Mesendoderm (in vitro differentiated cells): Measurements from ENCODE around the gene TMCO2.
A peak's percentile ranks its signal among the peaks of the same experiment; 100 is the strongest.

Source experiments
- DNase-seq: peaks from one replicate; pipeline ENCODE4 v3.0.0; 2013
- H2AK5ac ChIP-seq: 2 replicates; pipeline ENCODE4 v1.6.1; 2013; ENCODE audit warnings: low read length, inconsistent platforms
- H2BK120ac ChIP-seq: 2 replicates; pipeline ENCODE4 v1.6.1; 2013; ENCODE audit warnings: low read depth, mild to moderate bottlenecking, low read length, moderate library complexity, mixed read lengths
- H2BK15ac ChIP-seq: replicated peaks from 2 replicates; pipeline ENCODE4 v1.6.1; 2013; ENCODE audit warnings: low read depth, mild to moderate bottlenecking, moderate library complexity
- H2BK5ac ChIP-seq: 2 replicates; pipeline ENCODE4 v1.6.1; 2013; ENCODE audit warnings: low read length, inconsistent platforms
- H3K18ac ChIP-seq: 2 replicates; pipeline ENCODE4 v1.6.1; 2013; ENCODE audit warnings: mild to moderate bottlenecking, low read length, mixed read lengths
- H3K23ac ChIP-seq: one replicate; pipeline ENCODE4 v1.6.1; 2013; ENCODE audit warnings: low read length
- H3K27ac ChIP-seq: 2 replicates; pipeline ENCODE4 v1.5.1; 2013; ENCODE audit warnings: low read depth, mild to moderate bottlenecking, inconsistent platforms, low read length, moderate library complexity
- H3K27me3 ChIP-seq: 2 replicates; pipeline ENCODE4 v1.6.1; 2013; ENCODE audit warnings: low read length, control low read depth, mild to moderate bottlenecking, inconsistent platforms; ENCODE audit not compliant: insufficient read depth, poor library complexity
- H3K36me3 ChIP-seq: 2 replicates; pipeline ENCODE4 v1.6.1; 2013; ENCODE audit warnings: low read length, inconsistent platforms; ENCODE audit not compliant: control insufficient read depth, insufficient read depth
- H3K4ac ChIP-seq: one replicate; pipeline ENCODE4 v1.6.1; 2013; ENCODE audit warnings: low read depth, mild to moderate bottlenecking, low read length, moderate library complexity
- H3K4me1 ChIP-seq: 2 replicates; pipeline ENCODE4 v1.6.1; 2013; ENCODE audit warnings: low read depth, low read length, inconsistent platforms; ENCODE audit not compliant: control insufficient read depth
- H3K4me2 ChIP-seq: 2 replicates; pipeline ENCODE4 v1.6.1; 2013; ENCODE audit warnings: low read length
- H3K4me3 ChIP-seq: 2 replicates; pipeline ENCODE4 v1.5.1; 2013; ENCODE audit warnings: mild to moderate bottlenecking, low read length
- H3K56ac ChIP-seq: one replicate; pipeline ENCODE4 v1.6.1; 2013; ENCODE audit warnings: low read length
- H3K79me1 ChIP-seq: 2 replicates; pipeline ENCODE4 v1.6.1; 2013; ENCODE audit warnings: low read length, inconsistent platforms
- H3K79me2 ChIP-seq: 2 replicates; pipeline ENCODE4 v1.6.1; 2013; ENCODE audit warnings: mild to moderate bottlenecking, low read length; ENCODE audit not compliant: control insufficient read depth, insufficient read depth
- H3K9ac ChIP-seq: 2 replicates; pipeline ENCODE4 v1.6.1; 2013; ENCODE audit warnings: low read length, inconsistent platforms
- H4K5ac ChIP-seq: one replicate; pipeline ENCODE4 v1.6.1; 2013; ENCODE audit warnings: low read length
- H4K8ac ChIP-seq: one replicate; pipeline ENCODE4 v1.6.1; 2013; ENCODE audit warnings: low read depth, mild to moderate bottlenecking, control low read depth, low read length, moderate library complexity
- WGBS: extraction: QIAGEN DNeasy Blood & Tissue Kit; methylation state at CpG from one replicate; pipeline ENCODE4 v1.1.7; 2013; ENCODE audit warnings: low lambda C conversion rate, missing lambda C conversion rate; ENCODE audit not compliant: insufficient coverage; ENCODE audit errors: extremely low coverage; 5-methylcytosine and 5-hydroxymethylcytosine counted together

TMCO2 gene

DNA sequence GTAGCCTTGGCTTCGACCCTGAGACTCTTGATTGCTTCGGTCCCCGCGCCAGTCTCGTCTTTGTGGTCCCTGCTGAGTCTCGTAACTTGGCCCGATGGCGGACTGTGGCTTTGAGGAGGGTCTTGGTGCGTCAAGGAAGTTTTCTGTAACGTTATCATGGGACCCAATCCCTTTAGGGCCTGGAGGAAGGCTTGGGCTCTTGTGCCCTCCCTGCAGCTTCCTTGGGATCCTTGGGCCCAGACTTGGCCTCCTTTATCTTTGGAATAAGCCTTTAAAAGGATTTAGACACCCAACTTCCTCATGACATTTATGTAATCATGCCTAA, 10.7 kb downstream of the TMCO2 start:
- Histone ChIP-seq H2AK5ac (peak overlapping the region; percentile 75), H3K79me1 (peaks cover 6% of the 10 kb centered on the region), H2BK15ac (no peak overlapping the region), H2BK120ac (no peak overlapping the region), H4K5ac (peak overlapping the region; percentile 95), H3K27me3 (no peaks in the 10 kb centered on the region), H2BK5ac (no peak overlapping the region), H3K4me2 (peak overlapping the region; percentile 87), H3K4me1 (peaks cover 3% of the 10 kb centered on the region), H3K79me2 (peaks cover 11% of the 10 kb centered on the region), H3K4me3 (peak overlapping the region; percentile 100), H3K23ac (peak overlapping the region; percentile 32), H3K9ac (peak overlapping the region; percentile 99), H3K56ac (peak overlapping the region; percentile 94), H3K4ac (no peak overlapping the region), H3K36me3 (peaks cover 3% of the 10 kb centered on the region), H4K8ac (peak overlapping the region; percentile 29), H3K18ac (no peak overlapping the region), H3K27ac (peak overlapping the region; percentile 32)
- DNase-seq, result no peak
- WGBS, result no CpG with 5 or more reads among the region's 10 CpGs

DNA sequence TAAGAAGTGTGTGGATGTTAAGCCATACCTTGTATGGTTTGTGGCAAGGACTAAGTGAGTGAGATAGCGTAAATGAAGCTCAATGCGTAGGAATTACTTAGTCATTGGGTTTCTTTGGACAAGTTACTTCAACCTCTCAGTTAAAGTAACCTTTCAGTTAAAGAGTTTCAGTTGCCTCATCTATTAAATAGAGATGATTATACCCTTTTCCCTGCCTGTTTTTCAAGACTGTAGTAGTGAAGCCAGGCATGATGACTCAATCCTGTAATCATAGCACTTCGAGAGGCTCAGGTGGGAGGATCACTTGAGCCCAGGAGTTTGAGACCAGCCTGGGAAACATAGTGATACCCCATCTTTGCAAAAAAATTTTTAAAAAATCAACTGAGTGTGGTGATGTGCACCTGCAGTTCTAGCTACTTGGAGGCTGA, 16.6 kb downstream of the TMCO2 start:
- no peak overlapping the region for H2BK15ac ChIP-seq
- no peak for DNase-seq
- H3K36me3 ChIP-seq, result peaks cover 3% of the 10 kb centered on the region
- H3K27ac ChIP-seq, result no peak overlapping the region
- no peak overlapping the region for H3K18ac ChIP-seq
- H3K9ac ChIP-seq, result no peak overlapping the region
- no peaks in the 10 kb centered on the region for H3K4me1 ChIP-seq
- H4K5ac ChIP-seq, result no peak overlapping the region
- no peak overlapping the region for H4K8ac ChIP-seq
- no CpG with 5 or more reads among the region's 3 CpGs for WGBS
- no peak overlapping the region for H3K56ac ChIP-seq
- no peak overlapping the region for H2AK5ac ChIP-seq
- peaks cover 3% of the 10 kb centered on the region for H3K79me2 ChIP-seq
- H3K23ac ChIP-seq, result no peak overlapping the region
- no peak overlapping the region for H3K4me2 ChIP-seq
- no peak overlapping the region for H2BK120ac ChIP-seq
- H3K27me3 ChIP-seq, result no peaks in the 10 kb centered on the region
- H3K4me3 ChIP-seq, result no peak overlapping the region
- H2BK5ac ChIP-seq, result no peak overlapping the region
- H3K79me1 ChIP-seq, result peaks cover 4% of the 10 kb centered on the region
- H3K4ac ChIP-seq, result no peak overlapping the region

DNA sequence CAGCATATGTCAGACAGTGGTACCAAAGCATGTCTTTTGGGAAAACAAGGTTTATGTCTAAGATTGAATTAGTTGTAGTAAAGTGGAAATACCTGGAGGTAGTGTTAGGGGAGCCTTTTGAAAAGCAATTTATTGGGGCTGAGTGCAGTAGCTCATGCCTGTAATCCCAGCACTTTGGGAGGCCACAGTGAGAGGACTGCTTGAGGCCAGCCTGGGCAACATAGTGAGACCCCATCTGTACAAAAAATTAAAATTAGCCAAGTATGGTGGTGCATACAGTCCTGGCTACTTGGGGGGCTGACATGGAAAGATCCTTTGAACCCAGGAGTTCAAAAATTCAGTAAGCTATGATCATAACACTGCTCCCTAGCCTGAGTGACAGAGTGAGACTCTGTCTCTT, 17.6 kb downstream of the TMCO2 start:
- H3K4ac ChIP-seq, result no peak overlapping the region
- H3K4me3 ChIP-seq, result no peak overlapping the region
- H3K56ac ChIP-seq, result no peak overlapping the region
- no peak overlapping the region for H2AK5ac ChIP-seq
- H4K5ac ChIP-seq, result no peak overlapping the region
- no peaks in the 10 kb centered on the region for H3K4me1 ChIP-seq
- no peak overlapping the region for H3K4me2 ChIP-seq
- H3K79me1 ChIP-seq, result peaks cover 2% of the 10 kb centered on the region
- H2BK15ac ChIP-seq, result no peak overlapping the region
- H3K18ac ChIP-seq, result no peak overlapping the region
- no peak overlapping the region for H2BK120ac ChIP-seq
- no peaks in the 10 kb centered on the region for H3K79me2 ChIP-seq
- H3K27ac ChIP-seq, result no peak overlapping the region
- no peaks in the 10 kb centered on the region for H3K27me3 ChIP-seq
- peaks cover 3% of the 10 kb centered on the region for H3K36me3 ChIP-seq
- no peak overlapping the region for H4K8ac ChIP-seq
- H3K9ac ChIP-seq, result no peak overlapping the region
- no peak for DNase-seq
- no peak overlapping the region for H3K23ac ChIP-seq
- H2BK5ac ChIP-seq, result no peak overlapping the region

DNA sequence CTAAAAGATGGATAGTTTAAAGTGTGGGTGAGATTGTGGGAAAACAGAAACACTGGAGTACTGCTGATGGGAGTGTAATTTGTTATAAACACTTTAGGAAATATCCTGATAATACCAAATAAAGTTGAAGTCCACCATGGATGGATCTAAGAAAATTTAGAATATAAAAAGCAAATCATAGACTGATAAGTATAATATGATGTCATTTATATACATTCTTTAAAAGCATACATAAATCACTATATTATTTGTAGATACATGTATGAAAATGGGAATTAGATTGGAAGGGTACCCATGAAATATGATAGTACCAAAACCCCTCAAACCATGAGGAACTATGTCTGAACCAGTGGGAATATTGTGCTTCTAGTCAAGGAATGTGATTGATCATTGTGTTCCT, 18.2 kb downstream of the TMCO2 start:
- no peak overlapping the region for H4K8ac ChIP-seq
- no peak overlapping the region for H3K23ac ChIP-seq
- peaks cover 2% of the 10 kb centered on the region for H3K79me1 ChIP-seq
- no peak overlapping the region for H3K4me3 ChIP-seq
- H2BK5ac ChIP-seq, result no peak overlapping the region
- H3K27me3 ChIP-seq, result no peaks in the 10 kb centered on the region
- no peak overlapping the region for H3K9ac ChIP-seq
- no peak for DNase-seq
- H3K56ac ChIP-seq, result no peak overlapping the region
- no peak overlapping the region for H2BK120ac ChIP-seq
- no peak overlapping the region for H3K4ac ChIP-seq
- H3K4me1 ChIP-seq, result no peaks in the 10 kb centered on the region
- no peak overlapping the region for H3K4me2 ChIP-seq
- H2BK15ac ChIP-seq, result no peak overlapping the region
- no peak overlapping the region for H4K5ac ChIP-seq
- H3K79me2 ChIP-seq, result no peaks in the 10 kb centered on the region
- no peak overlapping the region for H2AK5ac ChIP-seq
- no peak overlapping the region for H3K18ac ChIP-seq
- no peak overlapping the region for H3K27ac ChIP-seq
- peaks cover 3% of the 10 kb centered on the region for H3K36me3 ChIP-seq

DNA sequence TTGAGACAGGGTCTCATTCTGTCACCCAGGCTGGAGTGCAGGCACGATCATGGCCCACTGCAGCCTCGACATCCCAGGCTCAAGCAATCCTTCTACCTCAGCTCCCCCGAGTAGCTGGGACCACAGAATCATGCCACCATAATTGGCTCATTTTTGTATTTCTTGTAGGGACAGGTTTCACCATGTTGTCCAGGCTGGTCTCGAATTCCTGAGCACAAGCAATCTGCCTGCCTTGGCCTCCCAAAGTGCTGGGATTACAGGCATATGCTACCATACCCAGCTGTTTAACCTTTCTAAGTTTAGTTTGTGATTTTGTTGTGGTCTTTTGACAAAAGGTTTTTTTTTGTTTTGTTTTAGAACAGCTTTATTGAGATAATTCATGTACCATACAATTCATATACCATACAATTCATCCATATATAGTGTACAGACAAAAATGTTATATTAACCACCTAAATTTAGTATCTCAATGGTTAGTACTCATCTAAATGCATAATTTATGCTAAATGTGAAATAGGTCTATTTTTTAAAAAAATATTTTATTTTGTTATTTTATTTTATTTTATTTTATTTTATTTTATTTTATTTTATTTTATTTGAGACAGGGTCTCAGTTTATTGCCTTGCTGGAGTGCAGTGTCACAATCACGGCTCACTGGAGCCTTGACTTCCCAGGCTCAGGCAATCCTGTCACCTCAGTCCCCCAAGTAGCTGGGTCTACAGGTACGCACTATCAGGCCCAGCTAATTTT, 19.2 kb downstream of the TMCO2 start:
- H2AK5ac ChIP-seq, result no peak overlapping the region
- H3K27ac ChIP-seq, result no peak overlapping the region
- no peak for DNase-seq
- H2BK5ac ChIP-seq, result no peak overlapping the region
- no peaks in the 10 kb centered on the region for H3K4me1 ChIP-seq
- no peak overlapping the region for H3K18ac ChIP-seq
- H3K79me2 ChIP-seq, result no peaks in the 10 kb centered on the region
- H3K23ac ChIP-seq, result no peak overlapping the region
- H2BK120ac ChIP-seq, result no peak overlapping the region
- H3K4me3 ChIP-seq, result no peak overlapping the region
- no peak overlapping the region for H4K5ac ChIP-seq
- H3K56ac ChIP-seq, result no peak overlapping the region
- H3K9ac ChIP-seq, result no peak overlapping the region
- no peak overlapping the region for H3K4ac ChIP-seq
- H3K4me2 ChIP-seq, result no peak overlapping the region
- no peak overlapping the region for H4K8ac ChIP-seq
- peaks cover 3% of the 10 kb centered on the region for H3K36me3 ChIP-seq
- no peaks in the 10 kb centered on the region for H3K27me3 ChIP-seq
- no CpG with 5 or more reads among the region's 6 CpGs for WGBS
- H3K79me1 ChIP-seq, result peaks cover 2% of the 10 kb centered on the region
- H2BK15ac ChIP-seq, result no peak overlapping the region

DNA sequence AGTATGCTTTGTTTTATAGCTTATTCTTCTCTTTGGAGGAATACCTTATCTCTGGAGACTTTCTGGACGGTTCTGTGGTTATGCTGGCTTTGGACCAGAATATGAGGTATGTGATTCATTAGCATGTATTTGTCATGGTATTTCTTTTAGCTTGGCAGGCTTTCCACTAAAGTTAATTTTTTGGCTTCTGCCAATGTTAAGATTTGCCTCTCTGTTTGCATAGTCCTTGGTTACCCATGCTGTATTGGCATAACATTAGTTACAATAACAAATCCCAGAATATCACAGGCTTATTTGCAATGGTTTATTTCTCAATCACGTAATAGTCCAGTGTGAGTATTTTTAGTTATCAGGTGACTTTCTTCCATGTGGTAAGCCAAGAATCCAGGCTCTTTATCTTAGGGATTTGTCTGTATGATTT, 20.0 kb downstream of the TMCO2 start:
- H3K27me3 ChIP-seq, result no peaks in the 10 kb centered on the region
- H3K23ac ChIP-seq, result no peak overlapping the region
- no peak overlapping the region for H3K4me2 ChIP-seq
- H3K79me1 ChIP-seq, result peaks cover 2% of the 10 kb centered on the region
- no CpG with 5 or more reads among the region's 2 CpGs for WGBS
- H3K56ac ChIP-seq, result no peak overlapping the region
- H3K18ac ChIP-seq, result no peak overlapping the region
- no peak overlapping the region for H2BK5ac ChIP-seq
- no peak overlapping the region for H3K9ac ChIP-seq
- H4K5ac ChIP-seq, result no peak overlapping the region
- H3K27ac ChIP-seq, result no peak overlapping the region
- no peak overlapping the region for H2BK120ac ChIP-seq
- no peak overlapping the region for H2AK5ac ChIP-seq
- H4K8ac ChIP-seq, result no peak overlapping the region
- no peak for DNase-seq
- no peak overlapping the region for H3K4ac ChIP-seq
- no peaks in the 10 kb centered on the region for H3K79me2 ChIP-seq
- H3K36me3 ChIP-seq, result peaks cover 2% of the 10 kb centered on the region
- H3K4me1 ChIP-seq, result no peaks in the 10 kb centered on the region
- no peak overlapping the region for H2BK15ac ChIP-seq
- H3K4me3 ChIP-seq, result no peak overlapping the region
